Gastroesophageal sphincter (tissue), 4 donors: ENCODE data around the gene STXBP4. TPM values are rescaled to one million over a fixed set of nuclear protein-coding genes. Genes with fewer than 3 reads are reported as not detected.

Experiments
- ATAC-seq: fragments of 150-250 bp; one replicate; pipeline ENCODE4 v1.9.1; 2016; ENCODE audit warnings: mild to moderate bottlenecking, moderate library complexity
- H3K27ac ChIP-seq, 4 donors: fragments of 200-600 bp; sonication (generic) in 3 of 4; 1 replicate in 3 of 4; 2 replicates in 1 of 4; pipeline ENCODE4 v1.5.1; 2016 to 2019
- H3K27me3 ChIP-seq: fragments of 200-600 bp; sonication (generic); one replicate; pipeline ENCODE4 v1.5.1; 2019
- H3K36me3 ChIP-seq, 2 donors: fragments of 200-600 bp; sonication (generic); one replicate each; pipeline ENCODE4 v1.5.1; 2019; ENCODE audit warnings: control low read depth in 1 of 2
- H3K4me1 ChIP-seq, 3 donors: fragments of 200-600 bp; sonication (generic); 1 replicate in 2 of 3; 2 replicates in 1 of 3; pipeline ENCODE4 v1.5.1; 2016 to 2019; ENCODE audit warnings: control low read depth in 2 of 3
- H3K4me3 ChIP-seq, 2 donors: fragments of 200-600 bp; sonication (generic); one replicate each; pipeline ENCODE4 v1.5.1; 2019; ENCODE audit warnings: mild to moderate bottlenecking in 1 of 2, moderate library complexity in 1 of 2
- H3K9me3 ChIP-seq, 3 donors: fragments of 200-600 bp; sonication (generic); one replicate each; pipeline ENCODE4 v1.5.1; 2017 to 2019; ENCODE audit warnings: control low read depth in 2 of 3
- CTCF ChIP-seq, 4 experiments: fragments of 200-600 bp in 2 of 4; fragments of 450-650 bp in 2 of 4; sonication (generic) in 1 of 4; IDR thresholded peaks; one replicate each; pipeline ENCODE4 v1.5.1; 2017 to 2019; ENCODE audit warnings: antibody characterized with exemption in 4 of 4, mild to moderate bottlenecking in 2 of 4, moderate library complexity in 2 of 4
- EP300 ChIP-seq: sonication (generic); formaldehyde crosslinking; IDR thresholded peaks from one replicate; pipeline ENCODE4 v1.6.1; 2017; ENCODE audit warnings: antibody characterized with exemption, mild to moderate bottlenecking
- POLR2A ChIP-seq, 2 donors: fragments of 450-650 bp; IDR thresholded peaks; one replicate each; pipeline ENCODE4 v1.6.1; 2017; ENCODE audit warnings: antibody characterized with exemption in 2 of 2, mild to moderate bottlenecking in 2 of 2, moderate library complexity in 1 of 2
- POLR2AphosphoS5 ChIP-seq: sonication (generic); formaldehyde crosslinking; IDR thresholded peaks from one replicate; pipeline ENCODE4 v1.6.1; 2017; ENCODE audit warnings: antibody characterized with exemption
- WGBS, 2 donors: methylation state at CpG; one replicate each; pipeline ENCODE4 v1.1.5; 2018; ENCODE audit warnings: low coverage in 1 of 2; 5-methylcytosine and 5-hydroxymethylcytosine counted together
- total RNA-seq, 4 donors: library from RNA; depleted of rRNA; stranded (reverse); fragments of >200 nt; gene quantifications; one replicate each; pipeline ENCODE4 v1.1.0, GENCODE V29; 2016

STXBP4 gene
- total RNA-seq, 4 donors from 2014 or later = 12.2 to 29.7 (median 16.2) TPM

- Histone ChIP-seq H3K9me3 (no peaks in the 10 kb centered on the region), H3K4me1 (no peaks in the 10 kb centered on the region), H3K27me3 (no peaks in the 10 kb centered on the region), H3K27ac (no peak overlapping the region), H3K36me3 (no peaks in the 10 kb centered on the region), H3K4me3 (no peak overlapping the region)
- no peak for ATAC-seq
- TF ChIP-seq CTCF (IDR thresholded peaks at IDR 0.05) (no peak), POLR2AphosphoS5 (no peak), EP300 (no peak), POLR2A (IDR thresholded peaks at IDR 0.05) (no peak)
Measured at GRCh38 chr17:55059724-55060123, 91.2 kb downstream of the STXBP4 start.

DNA sequence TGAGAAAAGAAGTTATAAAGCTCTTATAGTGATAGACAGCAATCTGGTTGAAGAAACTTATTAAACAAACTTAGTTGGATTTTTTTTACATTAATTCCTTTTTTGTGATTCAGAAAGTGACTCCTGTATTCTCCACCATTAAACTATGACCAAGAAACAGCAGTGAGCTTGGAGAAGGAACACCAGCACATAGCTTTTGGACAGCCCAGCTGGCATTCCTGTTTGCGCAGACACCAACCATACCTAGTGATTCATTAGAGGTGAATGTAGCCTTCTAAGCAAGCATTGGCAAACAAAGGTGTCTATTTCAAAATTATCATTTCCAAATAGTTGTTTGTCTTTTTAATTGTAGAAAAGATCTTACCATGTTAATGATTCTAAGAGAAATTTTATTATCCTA lies 94.4 kb downstream of the STXBP4 start:
- no peak for TF ChIP-seq POLR2A (IDR thresholded peaks at IDR 0.05)
- no peak for TF ChIP-seq EP300
- no peak for TF ChIP-seq CTCF (IDR thresholded peaks at IDR 0.05)
- TF ChIP-seq POLR2AphosphoS5 = no peak
- Histone ChIP-seq H3K9me3 (no peaks in the 10 kb centered on the region), H3K4me3 (no peak overlapping the region), H3K27me3 (no peaks in the 10 kb centered on the region), H3K27ac (no peak overlapping the region), H3K4me1 (no peaks in the 10 kb centered on the region), H3K36me3 (no peaks in the 10 kb centered on the region)
- no peak for ATAC-seq
- WGBS, 2 donors = 100% methylated on average over 1 of the region's 1 CpG

DNA sequence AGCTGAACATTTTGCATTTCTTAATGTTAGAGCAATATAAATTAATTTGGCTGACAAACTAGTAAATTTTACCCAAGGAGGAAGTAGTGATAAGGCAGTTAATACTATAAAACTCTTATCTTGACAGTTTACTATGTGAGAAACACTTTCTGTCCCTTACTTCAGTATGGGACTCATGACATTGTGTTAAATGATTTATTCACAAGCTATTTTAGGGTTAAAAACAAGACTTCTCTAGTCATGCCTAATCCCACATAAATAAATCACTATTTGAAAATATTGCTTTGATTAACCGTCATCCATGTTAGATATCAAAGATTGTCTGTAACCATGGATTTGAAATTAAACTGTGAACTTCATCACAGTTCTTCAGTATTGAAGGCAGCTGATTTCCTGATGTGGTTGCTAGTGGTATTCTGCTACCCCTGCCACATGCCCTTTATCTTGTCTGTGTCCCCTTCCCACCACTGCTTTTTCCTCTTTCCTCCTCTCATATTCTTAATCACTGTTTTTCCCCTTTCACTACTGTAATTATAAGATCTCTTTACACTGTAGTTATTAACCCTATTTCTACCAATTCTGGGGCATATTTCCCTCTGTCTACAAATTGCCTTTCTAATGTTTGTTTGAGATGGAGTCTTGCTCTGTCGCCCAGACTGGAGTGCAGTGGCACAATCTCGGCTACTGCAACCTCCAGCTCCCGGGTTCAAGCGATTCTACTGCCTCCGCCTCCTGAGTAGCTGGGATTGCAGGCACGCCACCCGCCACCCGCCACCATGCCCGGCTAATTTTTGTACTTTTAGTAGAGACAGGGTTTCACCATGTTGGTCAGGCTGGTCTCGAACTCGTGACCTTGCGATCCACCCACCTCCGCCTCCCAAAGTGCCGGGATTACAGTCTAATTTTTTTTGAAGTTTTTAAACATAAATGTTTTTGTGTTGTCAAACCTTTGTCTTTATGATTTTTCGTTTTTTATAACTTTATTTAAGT lies 95.6 kb downstream of the STXBP4 start:
- no peak for ATAC-seq
- Histone ChIP-seq H3K27me3 (no peaks in the 10 kb centered on the region), H3K4me3 (no peak overlapping the region), H3K9me3 (no peaks in the 10 kb centered on the region), H3K27ac (no peak overlapping the region), H3K36me3 (no peaks in the 10 kb centered on the region), H3K4me1 (peaks cover 0 to 6% (median 0%) of the 10 kb centered on the region in 3 donors)
- 90 to 93% methylated on average over 5 to 15 of the region's 16 CpGs for WGBS, 2 donors
- TF ChIP-seq CTCF (IDR thresholded peaks at IDR 0.05) (no peak), POLR2AphosphoS5 (no peak), EP300 (no peak), POLR2A (IDR thresholded peaks at IDR 0.05) (no peak)

DNA sequence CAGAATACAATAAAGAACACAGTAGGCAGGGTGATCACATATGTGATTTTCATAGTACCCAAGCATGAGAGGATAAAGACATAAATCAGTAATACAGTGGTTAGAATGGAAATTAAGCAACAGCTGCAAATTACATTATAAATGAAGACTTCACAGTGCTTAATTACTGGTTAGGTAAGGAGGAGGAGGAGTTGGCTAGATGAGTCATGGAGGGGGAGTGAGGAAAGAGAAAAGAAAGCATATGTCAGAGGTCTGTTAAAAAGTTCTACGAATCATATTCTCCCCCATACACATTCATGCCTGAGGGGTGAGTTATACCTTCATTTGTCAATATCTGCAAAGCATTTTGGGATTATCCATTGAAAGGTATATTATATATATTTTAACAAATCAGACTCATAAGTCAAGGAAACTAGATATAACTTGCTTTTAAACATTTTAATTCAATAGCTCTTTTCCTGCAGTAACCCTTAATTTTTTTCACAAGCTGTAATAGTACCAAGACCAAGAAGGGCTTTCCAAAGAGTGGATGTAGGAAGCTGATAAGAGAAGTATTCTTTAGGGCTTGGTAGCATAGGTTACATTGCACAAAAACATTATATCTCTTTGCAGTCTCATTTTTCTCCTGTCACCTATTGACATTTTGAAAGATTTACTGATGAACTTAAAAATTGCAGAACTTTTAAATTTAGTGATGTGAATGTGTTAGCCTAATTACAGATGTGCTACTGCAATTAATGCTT lies 99.3 kb downstream of the STXBP4 start:
- Histone ChIP-seq H3K27me3 (no peaks in the 10 kb centered on the region), H3K9me3 (no peaks in the 10 kb centered on the region), H3K27ac (no peak overlapping the region), H3K4me3 (no peak overlapping the region), H3K36me3 (peaks cover 0 to 1% of the 10 kb centered on the region in 2 donors), H3K4me1 (peaks cover 0 to 21% (median 4%) of the 10 kb centered on the region in 3 donors)
- no peak for TF ChIP-seq CTCF (IDR thresholded peaks at IDR 0.05)
- TF ChIP-seq POLR2A (IDR thresholded peaks at IDR 0.05) = no peak
- no peak for TF ChIP-seq EP300
- TF ChIP-seq POLR2AphosphoS5 = no peak
- WGBS, 2 donors = 47 to 57% methylated on average over 1 of the region's 1 CpG
- ATAC-seq = no peak
